ENCODE results near the gene MFSD12.

GRCh38 chr19:3580156-3580934 lies 23.0 kb upstream of the MFSD12 start:
- TF ChIP-seq, protein P1, sequence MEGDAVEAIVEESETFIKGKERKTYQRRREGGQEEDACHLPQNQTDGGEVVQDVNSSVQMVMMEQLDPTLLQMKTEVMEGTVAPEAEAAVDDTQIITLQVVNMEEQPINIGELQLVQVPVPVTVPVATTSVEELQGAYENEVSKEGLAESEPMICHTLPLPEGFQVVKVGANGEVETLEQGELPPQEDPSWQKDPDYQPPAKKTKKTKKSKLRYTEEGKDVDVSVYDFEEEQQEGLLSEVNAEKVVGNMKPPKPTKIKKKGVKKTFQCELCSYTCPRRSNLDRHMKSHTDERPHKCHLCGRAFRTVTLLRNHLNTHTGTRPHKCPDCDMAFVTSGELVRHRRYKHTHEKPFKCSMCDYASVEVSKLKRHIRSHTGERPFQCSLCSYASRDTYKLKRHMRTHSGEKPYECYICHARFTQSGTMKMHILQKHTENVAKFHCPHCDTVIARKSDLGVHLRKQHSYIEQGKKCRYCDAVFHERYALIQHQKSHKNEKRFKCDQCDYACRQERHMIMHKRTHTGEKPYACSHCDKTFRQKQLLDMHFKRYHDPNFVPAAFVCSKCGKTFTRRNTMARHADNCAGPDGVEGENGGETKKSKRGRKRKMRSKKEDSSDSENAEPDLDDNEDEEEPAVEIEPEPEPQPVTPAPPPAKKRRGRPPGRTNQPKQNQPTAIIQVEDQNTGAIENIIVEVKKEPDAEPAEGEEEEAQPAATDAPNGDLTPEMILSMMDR (IDR thresholded peaks at IDR 0.05; ENCODE audit: insufficient read depth, low read length): no peak
- TF ChIP-seq POLR2AphosphoS5 (IDR thresholded peaks at IDR 0.05; ENCODE audit: low read depth): no peak
- no peak for TF ChIP-seq REST (IDR thresholded peaks at IDR 0.05; ENCODE audit: insufficient replicate concordance, low read depth)
- TF ChIP-seq GABPA (IDR thresholded peaks at IDR 0.05; ENCODE audit: low read depth): no peak
